B cell (primary cell): ENCODE measurements around the gene GMPR. TPM values are rescaled to one million over a fixed set of nuclear protein-coding genes. Genes with fewer than 3 reads are reported as not detected.

Source experiments
- ATAC-seq: fragments of 200-7000 bp; cut with Tn5 transposase; one replicate; pipeline ENCODE4 v1.10.0; 2021; ENCODE audit warnings: low read depth, mild to moderate bottlenecking, moderate number of reproducible peaks, moderate library complexity
- CTCF ChIA-PET: fragments of 350-600 bp; sonication (Branson Sonifier 250); formaldehyde crosslinking; loops from one replicate; lab custom pipeline; 2021; ENCODE audit warnings: antibody characterized with exemption, inconsistent platforms; lab: Charles Lee
- POLR2A ChIA-PET: fragments of 350-600 bp; sonication (Branson Sonifier 250); formaldehyde crosslinking; loops from one replicate; lab custom pipeline; 2021; ENCODE audit warnings: antibody characterized with exemption; lab: Charles Lee
- DNase-seq: peaks from one replicate; pipeline ENCODE4 v3.0.0; 2013
- H2AFZ ChIP-seq: 2 replicates; pipeline ENCODE4 v1.6.1; 2012; ENCODE audit warnings: mild to moderate bottlenecking, low read depth, low read length; ENCODE audit not compliant: insufficient read depth, poor library complexity, severe bottlenecking
- H3K27ac ChIP-seq, 2 donors: 1 replicate in 1 of 2; 2 replicates in 1 of 2; pipeline ENCODE4 v1.5.1; 2012 to 2013; ENCODE audit warnings: low read length in 2 of 2, mild to moderate bottlenecking in 2 of 2, moderate library complexity in 1 of 2
- H3K27me3 ChIP-seq, 4 experiments: fragments of 200-600 bp in 1 of 4; sonication (generic) in 1 of 4; replicated peaks in 1 of 4; 1 replicate in 2 of 4; 2 replicates in 2 of 4; pipeline versions ENCODE4 v1.6.1 to v1.7.0; 2013 to 2016; ENCODE audit warnings: low read length in 3 of 4, mild to moderate bottlenecking in 2 of 4, mixed read lengths in 1 of 4, moderate library complexity in 1 of 4; ENCODE audit not compliant: insufficient read depth in 4 of 4, control insufficient read depth in 3 of 4; ENCODE audit errors: control extremely low read depth in 1 of 4
- H3K36me3 ChIP-seq, 2 experiments: replicated peaks in 1 of 2; 1 replicate in 1 of 2; 2 replicates in 1 of 2; pipeline versions ENCODE4 v1.6.1 to v1.7.1; 2013; ENCODE audit warnings: low read length in 1 of 2; ENCODE audit not compliant: insufficient read depth in 2 of 2, control insufficient read depth in 1 of 2; ENCODE audit errors: control extremely low read depth in 1 of 2, extremely low read depth in 1 of 2
- H3K4me1 ChIP-seq, 2 donors: fragments of 200-600 bp in 1 of 2; sonication (generic) in 1 of 2; 1 replicate in 1 of 2; 2 replicates in 1 of 2; pipeline versions ENCODE4 v1.5.1 to v1.6.1; 2013 to 2017; ENCODE audit warnings: low read length in 2 of 2; ENCODE audit not compliant: control insufficient read depth in 2 of 2, insufficient read depth in 2 of 2
- H3K4me2 ChIP-seq: replicated peaks from 2 replicates; pipeline ENCODE3; 2012; ENCODE audit warnings: mild to moderate bottlenecking, low read depth, low read length; ENCODE audit not compliant: poor library complexity, severe bottlenecking
- H3K4me3 ChIP-seq, 5 experiments: fragments of 200-600 bp in 1 of 5; sonication (generic) in 1 of 5; 1 replicate in 3 of 5; 2 replicates in 2 of 5; pipeline versions ENCODE4 v1.5.1 to v1.7.0; 2011 to 2016; ENCODE audit warnings: low read length in 4 of 5, mild to moderate bottlenecking in 4 of 5, low read depth in 2 of 5, control low read depth in 1 of 5, moderate library complexity in 1 of 5; ENCODE audit not compliant: insufficient read depth in 1 of 5; ENCODE audit errors: control extremely low read depth in 1 of 5, extremely low read depth in 1 of 5
- H3K79me2 ChIP-seq: fragments of 200-600 bp; sonication (generic); one replicate; pipeline ENCODE4 v1.6.0; 2016; ENCODE audit warnings: low read length; ENCODE audit not compliant: control insufficient read depth, insufficient read depth
- H3K9ac ChIP-seq: fragments of 200-600 bp; sonication (generic); 2 replicates; pipeline ENCODE4 v1.6.1; 2017; ENCODE audit warnings: mild to moderate bottlenecking, low read length, moderate library complexity
- H3K9me3 ChIP-seq, 3 donors: one replicate each; pipeline versions ENCODE4 v1.6.1 to v1.7.1; 2013; ENCODE audit warnings: low read length in 2 of 3; ENCODE audit not compliant: control insufficient read depth in 2 of 3, insufficient read depth in 1 of 3; ENCODE audit errors: control extremely low read depth in 1 of 3
- H4K20me1 ChIP-seq: 2 replicates; pipeline ENCODE4 v1.6.0; 2012; ENCODE audit warnings: mild to moderate bottlenecking, low read length; ENCODE audit not compliant: insufficient read depth, control insufficient read depth, poor library complexity, severe bottlenecking
- H3K27ac Mint-ChIP-seq: one replicate; pipeline ENCODE4 v1.8.0; 2021; ENCODE audit warnings: mixed read lengths
- H3K27me3 Mint-ChIP-seq: one replicate; pipeline ENCODE4 v1.8.0; 2021; ENCODE audit warnings: mixed read lengths
- H3K4me1 Mint-ChIP-seq: one replicate; pipeline ENCODE4 v1.8.0; 2021; ENCODE audit warnings: mixed read lengths
- H3K4me3 Mint-ChIP-seq: one replicate; pipeline ENCODE4 v1.8.0; 2021; ENCODE audit warnings: mixed read lengths
- H3K9me3 Mint-ChIP-seq: one replicate; pipeline ENCODE4 v1.8.0; 2022; ENCODE audit warnings: mixed read lengths; ENCODE audit not compliant: insufficient read depth
- EZH2 ChIP-seq: IDR thresholded peaks from 2 replicates; pipeline ENCODE4 v1.6.1; 2012; ENCODE audit warnings: borderline replicate concordance, low read depth, mild to moderate bottlenecking, moderate library complexity, low read length; ENCODE audit not compliant: insufficient read depth, poor library complexity, severe bottlenecking
- WGBS: methylation state at CpG from one replicate; pipeline ENCODE4 v1.1.5; 2013; ENCODE audit warnings: missing lambda C conversion rate; ENCODE audit not compliant: insufficient coverage; 5-methylcytosine and 5-hydroxymethylcytosine counted together
- intact Hi-C: fragments of 100-400 bp; cut with micrococcal nuclease; formaldehyde crosslinking; loops from one replicate; pipeline ENCODE4 v1.10.0; 2022
- polyA plus RNA-seq: library from polyadenylated mRNA; depleted of rRNA; stranded (reverse); fragments of >200 nt; gene quantifications from 2 replicates; pipeline ENCODE4 v1.2.3, GENCODE V29; 2012
- total RNA-seq, 2 donors: library from RNA; stranded (reverse); fragments of 120-200 nt in 1 of 2; gene quantifications; 1 replicate in 1 of 2; 2 replicates in 1 of 2; pipeline versions ENCODE4 v1.2.3 to v1.2.4, GENCODE V29; 2013 to 2022
- TF ChIP-seq, protein P1 (sequence below): fragments of 200-600 bp; IDR thresholded peaks from one replicate; pipeline ENCODE4 v1.8.0; 2022; ENCODE audit warnings: antibody characterized with exemption, mild to moderate bottlenecking

The GMPR gene
- total and polyA plus RNA-seq, 2 donors (not counting 1 experiment from before 2014, with no cell fraction given): 0.82 TPM; not detected in 1

DNA sequence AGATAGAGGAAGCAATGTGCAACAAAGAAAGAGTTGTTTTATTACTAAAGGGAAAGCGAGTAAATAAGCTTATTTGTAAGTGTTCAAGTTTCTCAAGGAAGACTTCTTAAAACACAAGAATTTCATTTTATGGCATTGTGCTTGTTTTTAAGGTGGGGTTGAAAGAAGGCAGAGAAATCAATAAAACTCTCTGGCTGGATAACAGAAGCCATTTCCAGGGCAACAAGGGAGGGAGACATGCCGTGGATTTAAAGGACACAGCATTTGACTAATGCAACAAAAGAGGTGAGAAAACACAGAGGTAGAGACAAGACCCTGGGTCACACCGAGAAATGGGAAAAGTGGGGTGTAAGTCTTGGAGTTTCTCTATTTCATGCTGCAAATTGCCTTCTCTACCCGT, 28.8 kb upstream of the GMPR start:
- no peak overlapping the region for H2AFZ ChIP-seq
- no peak overlapping the region for H3K27ac ChIP-seq
- Mint-ChIP-seq H3K27ac (no peak overlapping the region), H3K9me3 (no peaks in the 10 kb centered on the region), H3K4me1 (peaks cover 23% of the 10 kb centered on the region), H3K4me3 (no peak overlapping the region), H3K27me3 (peaks cover 28% of the 10 kb centered on the region)
- ATAC-seq: no peak
- no peak overlapping the region for H3K4me3 ChIP-seq
- no peaks in the 10 kb centered on the region for H3K79me2 ChIP-seq
- peaks cover 0 to 4% (median 2%) of the 10 kb centered on the region in 4 experiments for H3K27me3 ChIP-seq
- peaks cover 20 to 21% of the 10 kb centered on the region in 2 donors for H3K4me1 ChIP-seq
- CTCF ChIA-PET: interaction anchor here (0.6 to 12.9 kb wide), 7 partner anchors 22 to 551 kb away, joined by 3 to 176 read pairs (median 3); no protein-coding TSS in a partner anchor
- DNase-seq: no peak
- WGBS: 85% methylated on average over 2 of the region's 4 CpGs
- intact Hi-C loops: no loop called here
- TF ChIP-seq, protein P1, sequence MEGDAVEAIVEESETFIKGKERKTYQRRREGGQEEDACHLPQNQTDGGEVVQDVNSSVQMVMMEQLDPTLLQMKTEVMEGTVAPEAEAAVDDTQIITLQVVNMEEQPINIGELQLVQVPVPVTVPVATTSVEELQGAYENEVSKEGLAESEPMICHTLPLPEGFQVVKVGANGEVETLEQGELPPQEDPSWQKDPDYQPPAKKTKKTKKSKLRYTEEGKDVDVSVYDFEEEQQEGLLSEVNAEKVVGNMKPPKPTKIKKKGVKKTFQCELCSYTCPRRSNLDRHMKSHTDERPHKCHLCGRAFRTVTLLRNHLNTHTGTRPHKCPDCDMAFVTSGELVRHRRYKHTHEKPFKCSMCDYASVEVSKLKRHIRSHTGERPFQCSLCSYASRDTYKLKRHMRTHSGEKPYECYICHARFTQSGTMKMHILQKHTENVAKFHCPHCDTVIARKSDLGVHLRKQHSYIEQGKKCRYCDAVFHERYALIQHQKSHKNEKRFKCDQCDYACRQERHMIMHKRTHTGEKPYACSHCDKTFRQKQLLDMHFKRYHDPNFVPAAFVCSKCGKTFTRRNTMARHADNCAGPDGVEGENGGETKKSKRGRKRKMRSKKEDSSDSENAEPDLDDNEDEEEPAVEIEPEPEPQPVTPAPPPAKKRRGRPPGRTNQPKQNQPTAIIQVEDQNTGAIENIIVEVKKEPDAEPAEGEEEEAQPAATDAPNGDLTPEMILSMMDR: no peak
- no peak for TF ChIP-seq EZH2
- H3K4me2 ChIP-seq: no peak overlapping the region
- no peaks in the 10 kb centered on the region for H3K36me3 ChIP-seq
- no peaks in the 10 kb centered on the region for H3K9me3 ChIP-seq
- H3K9ac ChIP-seq: no peak overlapping the region
- no peaks in the 10 kb centered on the region for H4K20me1 ChIP-seq
- POLR2A ChIA-PET: no interaction called here

DNA sequence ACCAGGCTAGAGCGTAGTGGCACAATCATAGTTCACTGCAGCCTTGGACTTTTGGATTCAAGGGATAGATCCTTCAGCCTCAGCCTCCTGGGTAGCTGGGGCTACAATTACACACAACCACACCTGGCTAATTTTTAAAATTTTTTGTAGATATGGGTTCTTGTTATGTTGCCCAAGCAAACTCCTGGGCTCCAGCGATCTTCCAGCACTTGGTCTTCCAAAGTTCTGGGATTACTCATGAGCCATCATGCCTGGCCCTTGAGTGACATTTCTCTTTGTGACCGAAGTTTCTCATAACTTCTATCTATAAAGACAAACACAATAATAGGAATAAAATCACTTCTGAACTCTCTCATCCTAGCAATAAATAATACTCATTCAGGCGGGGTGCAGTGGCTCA, 26.1 kb upstream of the GMPR start:
- Histone ChIP-seq H3K4me1 (no peaks in the 10 kb centered on the region), H3K27me3 (peaks cover 0 to 22% (median 7%) of the 10 kb centered on the region in 4 experiments), H3K36me3 (no peaks in the 10 kb centered on the region), H3K4me2 (no peak overlapping the region), H3K27ac (no peak overlapping the region), H2AFZ (no peak overlapping the region), H3K4me3 (no peak overlapping the region), H3K9me3 (no peaks in the 10 kb centered on the region), H3K79me2 (no peaks in the 10 kb centered on the region), H4K20me1 (no peaks in the 10 kb centered on the region), H3K9ac (no peak overlapping the region)
- 100% methylated on average over 3 of the region's 4 CpGs for WGBS
- DNase-seq (no peak), ATAC-seq (no peak)
- H3K9me3 Mint-ChIP-seq: no peaks in the 10 kb centered on the region
- no peak overlapping the region for H3K27ac Mint-ChIP-seq
- CTCF ChIA-PET: no interaction called here
- TF ChIP-seq, protein P1: no peak
- no peak for TF ChIP-seq EZH2
- H3K4me1 Mint-ChIP-seq: peaks cover 3% of the 10 kb centered on the region
- peaks cover 44% of the 10 kb centered on the region for H3K27me3 Mint-ChIP-seq
- intact Hi-C loops: no loop called here
- no peak overlapping the region for H3K4me3 Mint-ChIP-seq
- POLR2A ChIA-PET: no interaction called here
